ENCODE results near the gene GPR55. TPM values are rescaled to one million over a fixed set of nuclear protein-coding genes. Genes with fewer than 3 reads are reported as not detected.

GPR55 gene
- polyA plus RNA-seq, 1 donor (not counting 4 experiments of a cell fraction or from before 2014, with no cell fraction given), result not detected

DNA sequence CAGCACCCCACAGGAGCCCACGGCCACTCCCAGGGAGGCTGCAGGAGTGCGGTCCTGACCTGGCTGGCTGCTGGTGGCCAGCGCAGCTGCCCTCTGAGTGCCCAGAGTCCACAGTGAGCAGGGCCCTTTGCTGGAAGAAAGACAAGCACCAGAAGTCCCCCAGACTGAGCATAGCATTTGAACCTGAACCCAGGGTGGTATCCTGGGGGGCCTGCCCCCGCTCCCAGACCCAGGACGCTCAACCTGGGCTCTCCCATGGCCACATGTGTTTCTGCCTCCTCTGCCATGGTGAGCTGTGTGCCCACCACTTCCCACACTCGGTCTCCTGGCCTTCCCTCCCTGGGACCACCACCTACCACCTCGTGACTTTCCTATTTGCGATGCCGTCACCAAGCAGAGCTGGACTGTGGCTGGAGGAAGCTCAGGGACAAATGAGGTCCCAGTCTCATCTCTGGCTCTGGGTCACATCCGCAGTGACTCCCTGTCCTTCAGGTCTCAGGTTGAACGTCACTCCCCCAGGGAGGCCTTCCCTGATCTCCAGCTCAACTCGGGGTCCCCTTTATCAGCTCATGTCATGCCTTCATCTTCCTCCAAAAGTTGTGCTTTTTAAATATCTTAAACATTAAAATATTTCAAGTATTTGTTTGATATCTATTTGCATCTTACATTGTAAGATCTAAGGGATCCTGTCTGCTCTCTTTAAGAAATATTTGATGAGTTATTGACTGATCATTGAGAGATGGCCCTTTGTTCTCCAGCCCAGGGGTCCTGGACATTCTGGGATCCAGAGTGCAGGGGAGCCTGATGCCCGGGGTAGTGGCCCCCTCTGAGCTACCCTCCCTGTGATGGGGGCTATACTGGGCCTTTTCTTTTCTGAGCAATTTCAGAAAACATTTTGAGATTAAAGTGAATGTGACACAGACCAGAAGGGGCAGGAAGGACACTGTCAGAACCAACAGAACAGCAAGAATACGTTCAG, 16.4 kb upstream of the GPR55 start:
- no peaks in the 10 kb centered on the region for H3K9me3 ChIP-seq (ENCODE audit: control insufficient read depth, low read depth, low read length)
- dilution Hi-C loops (cut with MboI; ENCODE audit: extremely low pct_ligation_motif_present, low sequenced_read_pairs), result no loop called here
- DNase-seq (ENCODE audit: low read depth, low spot score) (no peak), FAIRE-seq (no peak)
- H4K20me1 ChIP-seq (ENCODE audit: control insufficient read depth, extremely low read depth, insufficient read depth, low read length), result no peaks in the 10 kb centered on the region
- no peak overlapping the region for H3K4me3 ChIP-seq (ENCODE audit: control insufficient read depth in 2 of 3, extremely low read depth in 1 of 3, insufficient read depth in 2 of 3, low read depth in 1 of 3, low read length in 3 of 3)
- H3K4me2 ChIP-seq (ENCODE audit: control insufficient read depth, extremely low read depth, insufficient read depth, low read depth, low read length), result no peak overlapping the region
- no peaks in the 10 kb centered on the region for H3K79me2 ChIP-seq (ENCODE audit: control insufficient read depth, insufficient read depth, low read length)
- H3K9me1 ChIP-seq (ENCODE audit: control insufficient read depth, extremely low read depth, insufficient read depth, low read length), result no peaks in the 10 kb centered on the region
- no peak overlapping the region for H2AFZ ChIP-seq (ENCODE audit: control insufficient read depth, low read length)
- no peaks in the 10 kb centered on the region for H3K36me3 ChIP-seq (ENCODE audit: control insufficient read depth in 2 of 2, extremely low read depth in 1 of 2, insufficient read depth in 2 of 2, low read length in 2 of 2)
- H3K4me1 ChIP-seq (ENCODE audit: control insufficient read depth, extremely low read depth, insufficient read depth, low read length), result no peaks in the 10 kb centered on the region
- H3K27ac ChIP-seq (ENCODE audit: control insufficient read depth, insufficient read depth, low read length), result no peak overlapping the region
- H3K27me3 ChIP-seq (ENCODE audit: control insufficient read depth, extremely low read depth, insufficient read depth, low read length), result peaks cover 6% of the 10 kb centered on the region
- TF ChIP-seq, protein P1, sequence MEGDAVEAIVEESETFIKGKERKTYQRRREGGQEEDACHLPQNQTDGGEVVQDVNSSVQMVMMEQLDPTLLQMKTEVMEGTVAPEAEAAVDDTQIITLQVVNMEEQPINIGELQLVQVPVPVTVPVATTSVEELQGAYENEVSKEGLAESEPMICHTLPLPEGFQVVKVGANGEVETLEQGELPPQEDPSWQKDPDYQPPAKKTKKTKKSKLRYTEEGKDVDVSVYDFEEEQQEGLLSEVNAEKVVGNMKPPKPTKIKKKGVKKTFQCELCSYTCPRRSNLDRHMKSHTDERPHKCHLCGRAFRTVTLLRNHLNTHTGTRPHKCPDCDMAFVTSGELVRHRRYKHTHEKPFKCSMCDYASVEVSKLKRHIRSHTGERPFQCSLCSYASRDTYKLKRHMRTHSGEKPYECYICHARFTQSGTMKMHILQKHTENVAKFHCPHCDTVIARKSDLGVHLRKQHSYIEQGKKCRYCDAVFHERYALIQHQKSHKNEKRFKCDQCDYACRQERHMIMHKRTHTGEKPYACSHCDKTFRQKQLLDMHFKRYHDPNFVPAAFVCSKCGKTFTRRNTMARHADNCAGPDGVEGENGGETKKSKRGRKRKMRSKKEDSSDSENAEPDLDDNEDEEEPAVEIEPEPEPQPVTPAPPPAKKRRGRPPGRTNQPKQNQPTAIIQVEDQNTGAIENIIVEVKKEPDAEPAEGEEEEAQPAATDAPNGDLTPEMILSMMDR (optimal IDR thresholded peaks at IDR 0.05 in 1 of 3, IDR thresholded peaks at IDR 0.05 in 1 of 3, conservative IDR thresholded peaks at IDR 0.05 in 1 of 3; ENCODE audit: extremely low read depth in 1 of 3, insufficient read depth in 2 of 3, low read length in 3 of 3), result no peak
- no peak for TF ChIP-seq EZH2 (IDR thresholded peaks at IDR 0.05; ENCODE audit: low read length)
- H3K9ac ChIP-seq (ENCODE audit: control insufficient read depth, extremely low read depth, insufficient read depth, low read length), result no peak overlapping the region

DNA sequence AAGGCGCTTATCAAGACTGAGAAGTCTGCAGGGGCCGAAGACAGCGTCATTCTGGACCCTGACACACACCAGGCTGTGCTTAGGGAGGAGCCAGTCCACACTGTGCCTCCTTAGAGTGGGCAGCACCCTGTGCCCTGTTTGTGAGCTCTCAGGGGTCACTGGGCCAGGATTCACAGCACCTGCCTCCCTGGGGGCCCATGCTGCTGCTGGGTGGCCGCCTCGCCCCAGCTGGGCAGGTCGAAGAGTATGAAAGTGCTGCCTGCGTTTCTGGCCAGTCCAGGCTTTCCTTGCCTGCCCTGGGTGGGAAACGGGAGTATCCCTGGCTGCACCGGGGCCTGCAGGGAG, 15.4 kb upstream of the GPR55 start:
- H3K36me3 ChIP-seq (ENCODE audit: control insufficient read depth in 2 of 2, extremely low read depth in 1 of 2, insufficient read depth in 2 of 2, low read length in 2 of 2), result no peaks in the 10 kb centered on the region
- H3K4me1 ChIP-seq (ENCODE audit: control insufficient read depth, extremely low read depth, insufficient read depth, low read length), result no peaks in the 10 kb centered on the region
- DNase-seq (ENCODE audit: low read depth, low spot score) (no peak), FAIRE-seq (no peak)
- peaks cover 6% of the 10 kb centered on the region for H3K27me3 ChIP-seq (ENCODE audit: control insufficient read depth, extremely low read depth, insufficient read depth, low read length)
- H4K20me1 ChIP-seq (ENCODE audit: control insufficient read depth, extremely low read depth, insufficient read depth, low read length), result no peaks in the 10 kb centered on the region
- H3K4me2 ChIP-seq (ENCODE audit: control insufficient read depth, extremely low read depth, insufficient read depth, low read depth, low read length), result no peak overlapping the region
- no peaks in the 10 kb centered on the region for H3K79me2 ChIP-seq (ENCODE audit: control insufficient read depth, insufficient read depth, low read length)
- dilution Hi-C loops (cut with MboI; ENCODE audit: extremely low pct_ligation_motif_present, low sequenced_read_pairs), result no loop called here
- no peaks in the 10 kb centered on the region for H3K9me1 ChIP-seq (ENCODE audit: control insufficient read depth, extremely low read depth, insufficient read depth, low read length)
- H2AFZ ChIP-seq (ENCODE audit: control insufficient read depth, low read length), result no peak overlapping the region
- no peak overlapping the region for H3K9ac ChIP-seq (ENCODE audit: control insufficient read depth, extremely low read depth, insufficient read depth, low read length)
- H3K27ac ChIP-seq (ENCODE audit: control insufficient read depth, insufficient read depth, low read length), result no peak overlapping the region
- H3K9me3 ChIP-seq (ENCODE audit: control insufficient read depth, low read depth, low read length), result no peaks in the 10 kb centered on the region
- no peak for TF ChIP-seq EZH2 (IDR thresholded peaks at IDR 0.05; ENCODE audit: low read length)
- TF ChIP-seq, protein P1 (optimal IDR thresholded peaks at IDR 0.05 in 1 of 3, IDR thresholded peaks at IDR 0.05 in 1 of 3, conservative IDR thresholded peaks at IDR 0.05 in 1 of 3; ENCODE audit: extremely low read depth in 1 of 3, insufficient read depth in 2 of 3, low read length in 3 of 3), result no peak
- H3K4me3 ChIP-seq (ENCODE audit: control insufficient read depth in 2 of 3, extremely low read depth in 1 of 3, insufficient read depth in 2 of 3, low read depth in 1 of 3, low read length in 3 of 3), result no peak overlapping the region
